Ishikawa (cell line): ENCODE results near the gene IZUMO1.

Experiments
- CREB1 ChIP-seq: IDR thresholded peaks from 2 replicates; pipeline ENCODE4 v1.6.1; 2012; ENCODE audit warnings: low read depth
- EP300 ChIP-seq: IDR thresholded peaks from 2 replicates; pipeline ENCODE4 v1.6.1; 2012; ENCODE audit warnings: borderline replicate concordance
- FOXM1 ChIP-seq: IDR thresholded peaks from 2 replicates; pipeline ENCODE4 v1.6.1; 2012; ENCODE audit warnings: low read depth, borderline replicate concordance
- RAD21 ChIP-seq: IDR thresholded peaks from 2 replicates; pipeline ENCODE4 v1.6.1; 2012; ENCODE audit warnings: low read depth
- TAF1 ChIP-seq: IDR thresholded peaks from 2 replicates; pipeline ENCODE4 v1.6.1; 2012; ENCODE audit warnings: low read depth, mild to moderate bottlenecking

GRCh38 chr19:48768994-48769713 lies 22.4 kb upstream of the IZUMO1 start:
- TF ChIP-seq RAD21 = no peak
- no peak for TF ChIP-seq FOXM1
- TF ChIP-seq EP300 = no peak
- no peak for TF ChIP-seq TAF1
- no peak for TF ChIP-seq CREB1
